A673 (cell line): ENCODE data around the gene ALKBH7.

ENCODE experiments used
- EZH2 ChIP-seq: fragments of 200-600 bp; sonication (generic); IDR thresholded peaks from 2 replicates; pipeline ENCODE4 v1.6.1; 2017; ENCODE audit warnings: borderline replicate concordance, low read depth, mild to moderate bottlenecking, mixed read lengths, antibody characterized with exemption, low read length; ENCODE audit not compliant: poor library complexity, severe bottlenecking
- TF ChIP-seq, protein P1 (sequence below): fragments of 300-800, 200-600 bp; sonication (generic); conservative IDR thresholded peaks from 2 replicates; pipeline ENCODE4 v1.5.1; 2017; ENCODE audit warnings: low read depth, mild to moderate bottlenecking, antibody characterized with exemption, low read length, moderate library complexity, mixed read lengths

DNA sequence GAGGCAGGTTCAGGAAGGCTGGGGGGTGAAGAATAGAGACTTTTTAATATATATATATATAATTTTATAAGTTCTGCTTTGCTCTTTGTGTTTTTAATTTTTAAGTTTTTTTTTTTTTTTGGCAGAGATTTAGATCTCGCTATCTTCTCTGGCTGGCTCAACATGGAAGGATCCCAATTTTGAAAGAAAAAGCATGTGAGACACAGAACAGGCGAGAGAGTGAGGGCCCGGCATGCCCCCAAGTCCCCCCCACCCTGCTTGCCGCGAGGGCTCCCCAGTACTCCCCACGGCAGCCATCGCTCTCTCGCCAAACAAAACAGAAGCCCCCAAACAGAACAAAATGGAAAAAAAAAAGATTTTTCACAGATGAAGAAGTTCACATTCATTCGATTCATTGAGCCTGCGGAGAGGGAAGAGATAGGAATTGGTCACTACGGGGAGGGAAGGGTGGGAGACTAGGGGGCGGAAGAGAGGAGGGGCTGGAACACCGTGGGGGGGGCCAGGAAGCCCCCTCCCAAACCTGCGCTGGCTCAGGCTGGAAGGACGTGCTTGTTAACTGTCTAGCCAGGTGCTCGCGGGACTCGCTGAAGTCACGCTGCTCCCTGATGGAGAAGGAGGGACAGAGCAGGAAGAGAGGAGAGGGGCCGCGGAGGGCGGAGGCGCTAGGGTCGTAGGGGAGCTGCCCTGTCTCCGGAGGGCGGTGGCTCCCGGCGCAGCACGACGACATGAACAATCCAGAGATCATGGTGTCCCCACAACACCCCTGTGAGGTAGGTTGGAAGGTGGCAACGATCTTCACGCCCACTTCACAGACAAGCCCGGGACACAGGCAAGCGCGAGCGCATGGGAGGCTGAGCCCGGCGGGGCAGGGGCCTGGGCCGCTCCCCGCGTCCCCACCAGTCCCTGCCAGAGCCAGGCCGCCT is 41.4 kb downstream of the ALKBH7 start:
- TF ChIP-seq, protein P1, sequence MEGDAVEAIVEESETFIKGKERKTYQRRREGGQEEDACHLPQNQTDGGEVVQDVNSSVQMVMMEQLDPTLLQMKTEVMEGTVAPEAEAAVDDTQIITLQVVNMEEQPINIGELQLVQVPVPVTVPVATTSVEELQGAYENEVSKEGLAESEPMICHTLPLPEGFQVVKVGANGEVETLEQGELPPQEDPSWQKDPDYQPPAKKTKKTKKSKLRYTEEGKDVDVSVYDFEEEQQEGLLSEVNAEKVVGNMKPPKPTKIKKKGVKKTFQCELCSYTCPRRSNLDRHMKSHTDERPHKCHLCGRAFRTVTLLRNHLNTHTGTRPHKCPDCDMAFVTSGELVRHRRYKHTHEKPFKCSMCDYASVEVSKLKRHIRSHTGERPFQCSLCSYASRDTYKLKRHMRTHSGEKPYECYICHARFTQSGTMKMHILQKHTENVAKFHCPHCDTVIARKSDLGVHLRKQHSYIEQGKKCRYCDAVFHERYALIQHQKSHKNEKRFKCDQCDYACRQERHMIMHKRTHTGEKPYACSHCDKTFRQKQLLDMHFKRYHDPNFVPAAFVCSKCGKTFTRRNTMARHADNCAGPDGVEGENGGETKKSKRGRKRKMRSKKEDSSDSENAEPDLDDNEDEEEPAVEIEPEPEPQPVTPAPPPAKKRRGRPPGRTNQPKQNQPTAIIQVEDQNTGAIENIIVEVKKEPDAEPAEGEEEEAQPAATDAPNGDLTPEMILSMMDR = no peak; the same call in 1 of the 2 replicates
- no peak for TF ChIP-seq EZH2
